Stimulated activated CD8-positive, alpha-beta memory T cell treated with anti-CD3 and anti-CD28 coated beads, Interleukin-2, amount 100 ng/mL, for 1 hour (primary cell): ENCODE measurements around the gene ZBTB12.
"Not testable (repeated sequence)": the region's sequence is repeated elsewhere in the genome, so short reads cannot be mapped to it uniquely, and the experiment has no call there.

Experiments
- DNase-seq, 2 donors: peaks; one replicate each; pipeline ENCODE4 v3.0.0-alpha.2; 2020; ENCODE audit warnings: low read depth in 2 of 2

Gene ZBTB12, protein sequence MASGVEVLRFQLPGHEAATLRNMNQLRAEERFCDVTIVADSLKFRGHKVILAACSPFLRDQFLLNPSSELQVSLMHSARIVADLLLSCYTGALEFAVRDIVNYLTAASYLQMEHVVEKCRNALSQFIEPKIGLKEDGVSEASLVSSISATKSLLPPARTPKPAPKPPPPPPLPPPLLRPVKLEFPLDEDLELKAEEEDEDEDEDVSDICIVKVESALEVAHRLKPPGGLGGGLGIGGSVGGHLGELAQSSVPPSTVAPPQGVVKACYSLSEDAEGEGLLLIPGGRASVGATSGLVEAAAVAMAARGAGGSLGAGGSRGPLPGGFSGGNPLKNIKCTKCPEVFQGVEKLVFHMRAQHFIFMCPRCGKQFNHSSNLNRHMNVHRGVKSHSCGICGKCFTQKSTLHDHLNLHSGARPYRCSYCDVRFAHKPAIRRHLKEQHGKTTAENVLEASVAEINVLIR

DNA sequence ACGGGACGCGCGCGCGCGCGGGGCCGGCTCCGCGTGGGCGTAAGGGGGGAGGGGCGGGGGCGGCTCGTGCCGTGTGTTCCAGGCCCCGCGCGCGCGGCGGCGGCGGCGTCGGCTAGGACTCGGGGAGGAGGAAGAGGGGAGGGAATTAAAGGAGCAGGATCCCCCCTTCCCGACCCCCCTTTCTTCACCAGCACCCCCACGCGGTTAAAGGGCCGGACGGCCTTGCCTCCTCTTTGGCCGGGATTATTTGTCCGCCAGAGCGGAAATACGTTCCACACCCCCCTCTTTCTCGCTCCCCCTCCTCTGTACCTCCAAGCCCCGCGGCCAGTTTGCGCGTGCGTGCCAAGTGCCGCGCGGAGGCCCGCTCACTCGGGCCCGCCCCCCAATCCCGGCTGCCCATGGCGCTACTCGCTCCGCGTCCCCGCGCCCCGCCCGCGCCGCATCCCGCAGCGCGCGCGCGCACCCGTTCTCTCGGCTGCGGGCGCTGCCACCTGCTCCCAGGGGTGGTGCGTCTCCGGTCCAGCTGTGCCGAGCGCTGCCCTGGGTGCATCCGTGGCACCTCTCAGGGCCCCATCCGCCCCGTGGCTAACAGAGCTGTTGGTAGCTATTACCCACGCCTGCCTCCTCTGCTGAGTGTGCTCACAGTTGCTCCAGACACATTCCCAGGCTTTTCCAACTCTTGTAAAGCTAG is at the start of gene ZBTB12:
Gene ZBTB12 (minus strand): TSS at position 134 of the 691 bp plus-strand sequence. CDS start 781 bp downstream, outside the sequence.
- peak; percentile 58 to 77 for DNase-seq

DNA sequence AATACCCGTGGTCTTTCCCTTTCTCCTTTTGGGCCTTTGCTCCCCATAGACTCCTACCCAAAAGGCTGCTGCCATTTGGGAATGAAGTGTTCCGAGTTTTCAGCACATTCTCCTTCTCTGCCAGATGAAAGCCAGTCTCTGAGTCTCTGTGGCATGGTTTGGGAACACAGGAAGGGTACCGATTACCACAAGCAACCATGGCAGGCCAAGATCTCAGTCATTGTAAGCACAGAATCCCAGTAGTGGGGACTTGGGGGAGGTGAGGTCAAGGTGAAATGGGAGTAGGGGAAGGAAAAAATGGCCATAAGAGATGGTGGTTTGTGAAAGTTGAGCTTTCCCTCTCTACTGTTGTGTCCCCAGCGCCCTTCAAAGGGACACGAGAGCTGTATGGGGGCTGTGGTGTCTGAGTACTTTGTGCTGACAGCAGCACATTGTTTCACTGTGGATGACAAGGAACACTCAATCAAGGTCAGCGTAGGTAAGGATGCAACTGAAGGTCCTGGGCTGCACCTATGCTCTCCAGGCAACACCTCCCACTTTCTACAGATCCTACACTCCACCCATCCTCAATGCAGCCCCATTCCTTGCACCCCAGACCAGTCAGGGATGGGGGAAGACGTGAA is 48.2 kb upstream of the ZBTB12 start:
- DNase-seq = no peak

DNA sequence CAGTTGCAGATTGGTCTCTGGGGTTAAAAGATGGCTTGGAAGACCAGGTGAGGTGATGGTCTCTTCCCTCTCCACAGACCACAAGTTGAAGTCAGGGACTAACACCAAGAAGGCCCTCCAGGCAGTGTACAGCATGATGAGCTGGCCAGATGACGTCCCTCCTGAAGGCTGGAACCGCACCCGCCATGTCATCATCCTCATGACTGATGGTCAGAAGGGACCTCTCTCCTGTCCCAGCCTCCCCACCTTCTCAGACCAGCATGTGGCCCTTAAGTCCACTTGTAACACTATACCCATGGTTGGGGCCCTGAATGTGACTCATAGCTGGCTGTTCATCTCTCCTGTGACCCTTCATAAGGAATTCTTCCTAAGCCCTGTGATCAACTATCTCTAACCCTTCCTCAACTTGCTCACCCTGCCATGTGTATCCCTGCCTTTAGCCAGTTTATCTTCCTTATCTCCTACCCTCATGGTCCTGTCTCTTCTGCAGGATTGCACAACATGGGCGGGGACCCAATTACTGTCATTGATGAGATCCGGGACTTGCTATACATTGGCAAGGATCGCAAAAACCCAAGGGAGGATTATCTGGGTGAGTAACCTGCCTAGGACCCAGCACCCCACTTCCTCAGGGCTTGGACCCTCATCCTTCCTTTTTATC is 47.0 kb upstream of the ZBTB12 start:
- DNase-seq = no peak

DNA sequence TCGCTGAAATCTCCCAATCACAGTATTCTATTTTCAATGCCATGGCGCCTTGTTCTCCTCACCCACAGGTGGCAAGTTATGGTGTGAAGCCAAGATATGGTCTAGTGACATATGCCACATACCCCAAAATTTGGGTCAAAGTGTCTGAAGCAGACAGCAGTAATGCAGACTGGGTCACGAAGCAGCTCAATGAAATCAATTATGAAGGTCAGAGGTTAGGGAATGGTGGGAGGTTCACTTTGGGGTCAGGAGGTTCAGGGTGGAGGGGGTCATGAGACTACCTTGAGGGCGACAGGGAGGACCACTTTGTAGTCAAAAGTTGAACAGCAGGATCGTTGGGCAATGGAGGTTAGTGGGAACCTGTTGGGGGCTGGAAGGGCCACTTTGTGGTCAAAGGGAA is 46.4 kb upstream of the ZBTB12 start:
- DNase-seq = no peak

DNA sequence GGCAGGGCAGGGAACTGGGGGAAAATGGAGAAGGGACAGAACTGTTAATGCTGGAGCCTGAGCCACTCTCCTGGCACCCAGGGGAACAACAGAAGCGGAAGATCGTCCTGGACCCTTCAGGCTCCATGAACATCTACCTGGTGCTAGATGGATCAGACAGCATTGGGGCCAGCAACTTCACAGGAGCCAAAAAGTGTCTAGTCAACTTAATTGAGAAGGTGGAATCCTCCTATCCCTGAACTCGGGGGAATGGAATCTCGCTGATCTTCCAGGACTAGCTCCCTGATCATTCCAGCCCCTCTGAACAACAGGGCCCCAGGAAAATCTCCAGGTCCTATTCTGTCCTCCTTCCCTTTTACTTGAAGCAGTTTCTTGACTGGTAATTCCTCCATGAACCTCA is 46.0 kb upstream of the ZBTB12 start:
- no peak for DNase-seq

DNA sequence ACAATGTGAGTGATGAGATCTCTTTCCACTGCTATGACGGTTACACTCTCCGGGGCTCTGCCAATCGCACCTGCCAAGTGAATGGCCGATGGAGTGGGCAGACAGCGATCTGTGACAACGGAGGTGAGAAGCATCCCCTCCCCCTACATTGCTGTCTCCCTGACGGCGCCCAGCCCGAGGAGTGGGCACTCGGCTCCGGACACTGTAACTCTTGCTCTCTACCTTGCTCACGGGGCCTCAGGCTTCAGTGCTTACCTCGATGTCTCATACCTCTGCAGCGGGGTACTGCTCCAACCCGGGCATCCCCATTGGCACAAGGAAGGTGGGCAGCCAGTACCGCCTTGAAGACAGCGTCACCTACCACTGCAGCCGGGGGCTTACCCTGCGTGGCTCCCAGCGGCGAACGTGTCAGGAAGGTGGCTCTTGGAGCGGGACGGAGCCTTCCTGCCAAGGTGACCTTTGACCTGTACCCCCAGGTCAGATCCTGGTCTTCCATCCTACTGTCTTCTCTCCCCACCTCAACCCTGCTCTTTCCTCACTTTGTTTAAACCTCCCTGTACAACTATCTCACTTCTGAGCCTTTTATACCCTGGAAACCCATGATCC is 45.3 kb upstream of the ZBTB12 start:
- no peak for DNase-seq

DNA sequence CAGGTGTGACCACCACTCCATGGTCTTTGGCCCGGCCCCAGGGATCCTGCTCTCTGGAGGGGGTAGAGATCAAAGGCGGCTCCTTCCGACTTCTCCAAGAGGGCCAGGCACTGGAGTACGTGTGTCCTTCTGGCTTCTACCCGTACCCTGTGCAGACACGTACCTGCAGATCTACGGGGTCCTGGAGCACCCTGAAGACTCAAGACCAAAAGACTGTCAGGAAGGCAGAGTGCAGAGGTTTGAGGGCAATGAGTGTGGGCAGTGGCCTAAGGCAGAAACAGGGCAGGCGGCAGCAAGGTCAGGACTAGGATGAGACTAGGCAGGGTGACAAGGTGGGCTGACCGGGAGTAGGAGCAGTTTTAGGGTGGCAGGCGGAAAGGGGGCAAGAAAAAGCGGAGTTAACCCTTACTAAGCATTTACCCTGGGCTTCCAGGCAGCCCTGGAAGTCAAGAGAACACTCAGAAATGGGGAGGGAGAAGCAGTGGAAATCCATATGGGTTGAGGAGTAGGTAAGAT is 44.5 kb upstream of the ZBTB12 start:
- no peak for DNase-seq

DNA sequence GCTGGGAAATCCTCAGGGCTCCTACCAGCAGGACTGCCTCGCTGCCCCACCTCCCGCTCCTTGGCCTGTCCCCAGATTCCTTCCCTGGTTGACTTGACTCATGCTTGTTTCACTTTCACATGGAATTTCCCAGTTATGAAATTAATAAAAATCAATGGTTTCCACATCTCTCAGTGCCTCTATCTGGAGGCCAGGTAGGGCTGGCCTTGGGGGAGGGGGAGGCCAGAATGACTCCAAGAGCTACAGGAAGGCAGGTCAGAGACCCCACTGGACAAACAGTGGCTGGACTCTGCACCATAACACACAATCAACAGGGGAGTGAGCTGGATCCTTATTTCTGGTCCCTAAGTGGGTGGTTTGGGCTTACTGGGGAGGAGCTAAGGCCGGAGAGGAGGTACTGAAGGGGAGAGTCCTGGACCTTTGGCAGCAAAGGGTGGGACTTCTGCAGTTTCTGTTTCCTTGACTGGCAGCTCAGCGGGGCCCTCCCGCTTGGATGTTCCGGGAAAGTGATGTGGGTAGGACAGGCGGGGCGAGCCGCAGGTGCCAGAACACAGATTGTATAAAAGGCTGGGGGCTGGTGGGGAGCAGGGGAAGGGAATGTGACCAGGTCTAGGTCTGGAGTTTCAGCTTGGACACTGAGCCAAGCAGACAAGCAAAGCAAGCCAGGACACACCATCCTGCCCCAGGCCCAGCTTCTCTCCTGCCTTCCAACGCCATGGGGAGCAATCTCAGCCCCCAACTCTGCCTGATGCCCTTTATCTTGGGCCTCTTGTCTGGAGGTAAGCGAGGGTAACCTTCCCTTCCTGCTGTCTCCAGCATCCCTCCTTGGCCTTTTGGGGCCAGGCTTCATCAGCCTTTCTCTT is 43.9 kb upstream of the ZBTB12 start, which contains the start of gene CFB:
Gene CFB (plus strand): TSS at position 589 of the 863 bp plus-strand sequence. CDS start 127 bp downstream, at position 716.
- no peak for DNase-seq

DNA sequence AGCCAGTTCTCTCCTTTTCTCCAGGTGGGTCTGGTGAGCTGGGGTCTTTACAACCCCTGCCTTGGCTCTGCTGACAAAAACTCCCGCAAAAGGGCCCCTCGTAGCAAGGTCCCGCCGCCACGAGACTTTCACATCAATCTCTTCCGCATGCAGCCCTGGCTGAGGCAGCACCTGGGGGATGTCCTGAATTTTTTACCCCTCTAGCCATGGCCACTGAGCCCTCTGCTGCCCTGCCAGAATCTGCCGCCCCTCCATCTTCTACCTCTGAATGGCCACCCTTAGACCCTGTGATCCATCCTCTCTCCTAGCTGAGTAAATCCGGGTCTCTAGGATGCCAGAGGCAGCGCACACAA is 43.2 kb upstream of the ZBTB12 start:
- DNase-seq = no peak

DNA sequence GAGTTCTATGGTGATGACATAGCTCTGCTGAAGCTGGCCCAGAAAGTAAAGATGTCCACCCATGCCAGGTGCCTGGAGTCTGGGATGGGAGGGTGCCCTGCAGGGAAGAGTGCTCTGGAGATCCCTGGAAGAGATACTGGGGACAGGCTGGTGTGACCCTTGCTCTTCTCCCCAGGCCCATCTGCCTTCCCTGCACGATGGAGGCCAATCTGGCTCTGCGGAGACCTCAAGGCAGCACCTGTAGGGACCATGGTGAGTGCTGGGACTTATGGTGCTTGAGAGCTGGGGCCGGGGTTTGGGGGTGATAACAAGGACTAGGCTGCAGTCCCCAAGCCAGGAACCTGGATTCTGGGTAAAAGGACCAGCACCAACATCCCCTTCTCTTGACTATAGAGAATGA is 41.9 kb upstream of the ZBTB12 start:
- DNase-seq = no peak

DNA sequence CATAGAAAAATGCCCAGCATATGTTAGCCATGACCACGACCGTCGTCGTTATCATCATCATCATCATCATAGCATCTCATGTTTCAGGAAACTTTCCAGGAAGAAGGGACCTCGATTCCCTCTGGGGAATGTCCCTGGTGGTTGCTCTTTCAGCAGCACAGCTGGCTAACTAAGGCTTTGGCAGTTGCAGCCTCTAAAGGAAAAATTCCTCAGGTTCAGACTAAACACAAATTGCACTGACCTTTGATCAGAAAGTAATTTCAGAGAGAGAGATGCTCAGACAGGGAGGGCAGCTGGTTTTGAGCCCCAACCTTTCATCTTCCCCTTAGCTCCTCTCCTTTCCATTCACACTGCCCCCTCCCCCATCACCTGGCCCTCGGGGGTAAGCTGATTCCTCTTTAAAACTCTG is 38.4 kb upstream of the ZBTB12 start:
- no peak for DNase-seq

DNA sequence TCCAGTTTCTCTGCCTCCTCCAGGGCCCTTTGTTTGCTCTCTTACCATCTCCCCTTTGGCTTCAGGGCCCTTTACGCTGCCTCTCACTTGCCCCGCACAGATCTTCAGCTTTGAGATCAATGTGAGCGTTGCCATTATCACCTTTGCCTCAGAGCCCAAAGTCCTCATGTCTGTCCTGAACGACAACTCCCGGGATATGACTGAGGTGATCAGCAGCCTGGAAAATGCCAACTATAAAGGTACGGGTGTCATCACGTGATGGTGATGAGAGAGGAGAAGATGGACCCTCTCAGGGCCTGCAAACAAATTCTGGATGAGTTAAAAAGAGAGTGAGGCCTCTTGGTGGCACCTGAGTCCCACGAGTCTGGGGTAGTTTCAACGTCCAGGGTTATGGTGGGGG is 33.9 kb upstream of the ZBTB12 start:
- DNase-seq = no peak

DNA sequence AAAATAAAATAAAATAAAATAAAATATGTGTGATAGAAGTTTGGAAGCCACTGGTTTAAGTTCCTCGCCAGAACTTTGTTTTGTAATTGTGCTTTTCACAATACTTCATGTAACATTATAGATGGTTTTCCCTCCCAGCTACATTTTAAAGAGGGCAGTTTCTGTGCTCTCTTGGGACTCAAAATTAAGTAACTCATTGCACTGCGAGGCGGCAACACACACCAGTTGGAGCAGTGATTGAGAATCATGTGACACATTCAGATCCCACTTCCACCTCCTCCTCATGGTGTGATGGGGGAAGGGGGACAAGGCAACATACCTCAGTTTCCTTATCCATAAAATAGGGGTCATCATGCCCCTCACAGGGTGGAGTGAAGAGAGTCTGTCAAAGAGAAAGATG is 33.1 kb upstream of the ZBTB12 start:
- DNase-seq = no peak

DNA sequence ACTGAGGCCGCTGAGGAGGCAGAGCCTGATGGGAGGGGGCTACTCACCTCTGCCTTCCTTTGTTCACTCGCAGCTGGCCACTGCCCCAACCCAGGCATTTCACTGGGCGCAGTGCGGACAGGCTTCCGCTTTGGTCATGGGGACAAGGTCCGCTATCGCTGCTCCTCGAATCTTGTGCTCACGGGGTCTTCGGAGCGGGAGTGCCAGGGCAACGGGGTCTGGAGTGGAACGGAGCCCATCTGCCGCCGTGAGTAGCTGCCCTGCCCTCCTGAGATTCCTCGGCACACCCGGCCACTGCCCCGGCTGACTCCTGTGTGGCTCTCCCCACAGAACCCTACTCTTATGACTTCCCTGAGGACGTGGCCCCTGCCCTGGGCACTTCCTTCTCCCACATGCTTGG is 31.7 kb upstream of the ZBTB12 start:
- DNase-seq = no peak

DNA sequence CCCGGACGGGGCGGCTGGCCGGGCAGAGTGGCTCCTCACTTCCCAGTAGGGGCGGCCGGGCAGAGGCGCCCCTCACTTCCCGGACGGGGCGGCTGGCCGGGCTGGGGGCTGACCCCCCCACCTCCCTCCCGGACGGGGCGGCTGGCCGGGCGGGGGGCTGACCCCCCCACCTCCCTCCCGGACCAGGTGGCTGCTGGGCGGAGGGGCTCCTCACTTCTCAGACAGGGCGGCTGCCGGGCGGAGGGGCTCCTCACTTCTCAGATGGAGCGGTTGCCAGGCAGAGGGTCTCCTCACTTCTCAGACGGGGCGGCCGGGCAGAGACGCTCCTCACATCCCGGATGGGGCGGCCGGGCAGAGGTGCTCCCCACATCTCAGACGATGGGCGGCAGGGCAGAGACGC is 30.3 kb upstream of the ZBTB12 start:
- not testable (repeated sequence) for DNase-seq

DNA sequence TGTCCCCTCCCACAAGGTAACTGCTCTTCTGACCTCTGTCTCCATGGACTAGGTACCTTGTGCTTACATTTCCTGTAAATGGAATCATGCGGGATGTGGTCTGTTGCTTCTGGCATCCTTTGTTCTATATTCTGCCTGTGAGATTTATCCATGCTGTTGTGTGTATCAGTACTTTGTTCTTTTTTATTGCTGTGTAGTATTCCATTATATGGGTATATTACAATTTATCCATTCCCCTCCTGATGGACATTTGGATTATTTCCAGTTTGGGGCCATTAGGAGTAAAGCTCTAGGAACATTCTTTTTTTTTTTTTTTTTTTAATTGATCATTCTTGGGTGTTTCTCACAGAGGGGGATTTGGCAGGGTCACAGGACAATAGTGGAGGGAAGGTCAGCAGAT is 29.1 kb upstream of the ZBTB12 start:
- no peak for DNase-seq

DNA sequence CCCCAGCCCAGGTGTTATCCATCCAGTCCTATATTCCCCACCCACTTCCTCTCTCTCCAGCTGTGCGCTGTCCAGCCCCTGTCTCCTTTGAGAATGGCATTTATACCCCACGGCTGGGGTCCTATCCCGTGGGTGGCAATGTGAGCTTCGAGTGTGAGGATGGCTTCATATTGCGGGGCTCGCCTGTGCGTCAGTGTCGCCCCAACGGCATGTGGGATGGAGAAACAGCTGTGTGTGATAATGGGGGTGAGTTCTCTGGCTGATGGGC is 26.7 kb upstream of the ZBTB12 start:
- DNase-seq = no peak

DNA sequence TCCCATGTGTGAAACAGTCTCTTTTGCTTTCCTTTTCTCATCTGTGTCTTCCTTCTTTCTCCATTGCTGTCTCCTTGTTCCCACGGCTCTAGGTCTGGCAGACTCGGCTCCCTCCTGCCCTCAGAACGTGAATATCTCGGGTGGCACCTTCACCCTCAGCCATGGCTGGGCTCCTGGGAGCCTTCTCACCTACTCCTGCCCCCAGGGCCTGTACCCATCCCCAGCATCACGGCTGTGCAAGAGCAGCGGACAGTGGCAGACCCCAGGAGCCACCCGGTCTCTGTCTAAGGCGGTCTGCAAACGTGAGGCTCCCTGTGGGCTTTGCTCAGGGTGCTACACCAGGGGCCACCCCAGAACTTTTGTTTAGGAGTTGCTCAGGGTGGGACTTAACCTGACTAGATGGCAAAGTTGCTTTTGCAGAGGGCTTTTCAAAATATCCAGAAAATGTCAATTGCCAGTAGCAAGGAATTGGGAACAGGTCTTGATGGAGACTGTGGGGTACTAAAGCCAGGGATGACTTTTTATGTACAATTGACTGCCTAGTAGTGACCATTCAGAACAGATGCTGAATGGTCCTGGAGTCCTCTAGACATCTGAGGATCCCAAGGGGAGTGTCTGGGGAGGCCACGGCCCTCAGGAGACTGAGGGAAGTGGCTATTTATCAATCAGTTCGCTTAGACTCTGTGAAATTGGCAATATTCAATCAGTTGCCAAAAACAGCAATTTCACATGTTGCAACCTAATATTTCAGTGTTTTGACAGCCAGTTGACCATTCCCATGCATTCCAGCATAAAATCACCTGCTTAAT is 26.2 kb upstream of the ZBTB12 start:
- no peak for DNase-seq

DNA sequence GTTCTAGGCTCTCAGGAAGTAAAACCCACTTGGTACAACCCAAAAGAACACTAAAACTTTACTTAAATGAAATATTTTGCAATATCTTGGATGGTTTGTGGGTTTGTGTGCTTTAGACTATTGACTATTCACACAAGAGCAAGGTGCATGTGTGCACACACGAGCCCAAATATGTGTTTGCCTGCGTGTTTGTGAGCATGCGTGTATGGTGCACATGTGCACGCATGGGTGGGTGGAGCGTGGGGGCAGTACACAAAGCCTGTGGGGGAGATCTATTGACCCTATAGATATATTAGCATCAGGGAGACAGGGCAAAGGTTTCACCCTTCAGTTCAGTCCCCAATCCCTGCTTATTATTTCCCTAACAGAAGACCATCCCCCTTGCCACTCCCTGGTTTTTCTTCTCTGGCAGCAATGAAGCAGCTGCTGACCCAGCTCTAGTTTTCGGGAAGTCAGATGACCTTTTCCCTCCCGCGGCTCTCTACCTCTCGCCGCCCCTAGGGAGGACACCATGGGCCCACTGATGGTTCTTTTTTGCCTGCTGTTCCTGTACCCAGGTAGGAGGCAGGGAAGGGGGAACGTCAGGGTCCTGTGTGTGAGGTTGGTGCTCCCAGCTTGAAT is 25.5 kb upstream of the ZBTB12 start, which contains the start of gene C2:
Gene C2 (plus strand): TSS at position 476 of the 621 bp plus-strand sequence. CDS start 36 bp downstream, at position 512.
- DNase-seq = no peak
